GM21390 (cell line): ENCODE results near the gene VEPH1.

Experiments
- ATAC-seq: cut with Tn5 transposase; IDR thresholded peaks from one replicate; pipeline ENCODE4 v1.9.1; 2021; ENCODE audit not compliant: unreplicated experiment

Gene VEPH1

GRCh38 chr3:157526036-157526435 is 22.8 kb upstream of the VEPH1 start:
- no peak for ATAC-seq

- ATAC-seq: no peak
Observed at GRCh38 chr3:157523814-157524213, 20.6 kb upstream of the VEPH1 start.

GRCh38 chr3:157522648-157523047 is 19.4 kb upstream of the VEPH1 start:
- no peak for ATAC-seq

GRCh38 chr3:157520485-157521150 is 17.4 kb upstream of the VEPH1 start:
- no peak for ATAC-seq

- no peak for ATAC-seq
Observed at GRCh38 chr3:157518881-157519280, 15.7 kb upstream of the VEPH1 start.

- ATAC-seq: no peak
Observed at GRCh38 chr3:157516928-157517327, 13.7 kb upstream of the VEPH1 start.

- no peak for ATAC-seq
Observed at GRCh38 chr3:157515398-157515797, 12.2 kb upstream of the VEPH1 start.

- no peak for ATAC-seq
Observed at GRCh38 chr3:157514371-157514895, 11.2 kb upstream of the VEPH1 start.

GRCh38 chr3:157513585-157513984 is 10.4 kb upstream of the VEPH1 start:
- ATAC-seq: no peak

- no peak for ATAC-seq
Observed at GRCh38 chr3:157512534-157512933, 9.3 kb upstream of the VEPH1 start.

GRCh38 chr3:157508461-157508860 is 5.2 kb upstream of the VEPH1 start:
- no peak for ATAC-seq

GRCh38 chr3:157501863-157502262 is 1.4 kb downstream of the VEPH1 start:
- no peak for ATAC-seq

- no peak for ATAC-seq
Observed at GRCh38 chr3:157500232-157500631, 3.0 kb downstream of the VEPH1 start.

- no peak for ATAC-seq
Observed at GRCh38 chr3:157499342-157499963, 3.8 kb downstream of the VEPH1 start.

- ATAC-seq: no peak
Observed at GRCh38 chr3:157498371-157498770, 4.8 kb downstream of the VEPH1 start.

GRCh38 chr3:157495846-157496245 is 7.4 kb downstream of the VEPH1 start:
- ATAC-seq: no peak

- no peak for ATAC-seq
Observed at GRCh38 chr3:157494581-157495281, 8.5 kb downstream of the VEPH1 start.

- no peak for ATAC-seq
Observed at GRCh38 chr3:157493627-157494550, 9.3 kb downstream of the VEPH1 start.

GRCh38 chr3:157491136-157491535 is 12.1 kb downstream of the VEPH1 start:
- ATAC-seq: no peak

GRCh38 chr3:157488144-157488543 is 15.1 kb downstream of the VEPH1 start:
- no peak for ATAC-seq

GRCh38 chr3:157487339-157487738 is 15.9 kb downstream of the VEPH1 start:
- no peak for ATAC-seq
